NCI-H69 (cell line): ENCODE measurements around the gene SLC25A42.
"Not testable (repeated sequence)": the region's sequence is repeated elsewhere in the genome, so short reads cannot be mapped to it uniquely, and the experiment has no call there.

ENCODE experiments used
- DNase-seq: peaks from one replicate; lab custom pipeline; 2025; lab: John Stamatoyannopoulos, UW

SLC25A42 gene

DNA sequence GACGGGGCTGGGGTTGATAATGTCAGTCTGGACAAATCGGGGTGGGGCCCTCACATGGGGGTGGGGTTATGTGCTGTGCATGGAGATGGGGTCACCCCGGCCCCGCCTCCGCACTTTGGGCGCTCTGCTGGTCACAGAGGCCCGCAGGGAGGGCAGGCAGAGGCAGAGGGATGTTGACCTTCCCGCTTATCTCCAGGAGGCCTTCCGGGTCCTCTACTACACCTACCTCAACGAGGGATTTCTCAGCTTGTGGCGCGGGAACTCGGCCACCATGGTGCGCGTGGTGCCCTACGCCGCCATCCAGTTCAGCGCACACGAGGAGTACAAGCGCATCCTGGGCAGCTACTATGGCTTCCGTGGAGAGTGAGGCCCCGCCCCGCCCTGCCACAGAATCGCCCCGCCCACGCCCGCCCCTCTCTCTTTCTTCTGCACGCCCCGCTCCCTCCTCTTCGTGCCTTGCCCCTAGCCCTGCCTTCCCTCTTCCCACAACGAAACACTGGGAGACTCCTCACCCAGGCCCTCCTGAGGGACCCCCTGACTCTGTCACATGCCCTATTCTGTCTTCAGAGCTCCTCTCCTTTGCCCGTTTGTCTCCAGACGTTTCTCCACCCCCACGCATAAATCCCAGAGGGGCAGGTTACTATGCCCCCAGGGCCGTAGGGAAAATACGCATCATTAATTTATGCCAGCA, 41.7 kb downstream of the SLC25A42 start:
- peak; percentile 85 for DNase-seq

DNA sequence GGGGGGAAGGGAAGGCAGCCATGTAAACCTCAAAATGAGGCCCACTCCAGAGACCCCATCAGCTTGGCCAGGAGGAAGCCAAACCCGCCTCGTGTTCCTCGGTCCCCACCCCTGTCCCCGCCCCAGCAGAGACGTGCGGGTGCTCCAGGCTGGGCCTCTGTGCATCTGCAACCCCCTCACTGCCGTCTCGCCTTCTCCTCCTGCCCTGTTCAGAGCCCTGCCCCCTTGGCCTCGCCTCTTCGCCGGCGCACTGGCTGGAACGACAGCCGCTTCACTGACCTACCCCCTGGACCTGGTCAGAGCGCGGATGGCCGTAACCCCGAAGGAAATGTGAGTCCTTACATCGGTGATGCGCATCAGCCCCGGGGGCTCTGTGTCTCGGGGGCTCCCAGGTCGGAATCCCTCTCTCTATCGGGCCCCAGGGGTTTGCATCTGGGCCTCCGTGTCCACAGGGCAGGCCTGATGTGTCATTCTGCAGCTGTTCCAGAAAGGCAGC, 42.3 kb downstream of the SLC25A42 start:
- DNase-seq = no peak

DNA sequence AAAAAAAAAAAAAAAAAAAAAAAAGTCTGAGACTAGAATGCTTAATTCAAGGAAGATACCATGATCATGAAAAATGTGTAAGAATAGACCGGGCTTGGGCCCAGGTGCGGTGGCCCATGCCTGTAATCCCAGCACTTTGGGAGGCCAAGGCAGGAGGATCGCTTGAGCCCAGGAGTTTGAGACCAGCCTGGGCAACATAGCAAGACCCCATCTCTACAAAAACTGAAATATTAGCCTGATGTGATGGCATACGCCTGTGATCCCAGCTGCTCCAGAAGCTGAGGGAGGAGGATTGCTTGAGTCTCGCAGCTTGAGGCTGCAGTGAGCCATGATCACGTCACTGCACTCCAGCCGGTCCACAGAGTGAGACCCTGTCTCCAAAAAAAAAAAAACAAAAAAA, 43.1 kb downstream of the SLC25A42 start:
- not testable (repeated sequence) for DNase-seq

DNA sequence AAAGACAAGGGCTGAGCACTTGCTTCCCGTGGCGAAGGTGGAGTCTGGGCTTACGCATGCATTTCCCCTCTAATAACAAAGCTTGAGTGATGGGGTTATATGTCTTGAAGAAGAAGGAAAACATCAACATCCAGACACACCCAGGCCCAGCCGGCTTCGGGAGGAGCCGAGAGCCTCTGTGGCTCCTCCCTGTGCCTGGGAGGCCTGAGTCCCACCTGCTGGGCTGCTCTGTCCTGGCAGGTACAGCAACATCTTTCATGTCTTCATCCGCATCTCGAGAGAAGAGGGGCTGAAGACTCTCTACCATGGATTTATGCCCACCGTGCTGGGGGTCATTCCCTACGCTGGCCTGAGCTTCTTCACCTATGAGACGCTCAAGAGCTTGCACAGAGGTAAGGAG, 43.9 kb downstream of the SLC25A42 start:
- DNase-seq = peak; percentile 26

DNA sequence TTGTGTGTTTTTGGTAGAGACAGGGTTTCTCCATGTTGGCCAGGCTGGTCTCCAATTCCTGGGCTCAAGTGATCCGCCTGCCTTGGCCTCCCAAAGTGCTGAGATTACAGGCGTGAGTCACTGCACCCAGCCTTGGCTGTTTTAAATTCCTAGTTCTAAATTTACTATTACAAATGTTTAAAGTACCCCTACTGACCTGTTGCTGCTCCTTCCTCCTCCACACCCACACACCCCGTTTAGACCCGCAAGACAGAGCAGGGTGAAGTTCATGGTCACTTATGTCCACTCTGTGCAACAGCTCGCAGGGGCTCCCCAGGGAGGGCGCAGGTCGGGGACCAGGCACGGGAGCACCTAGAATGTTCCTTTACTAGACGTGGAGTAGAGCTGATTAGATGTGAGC, 45.8 kb downstream of the SLC25A42 start:
- DNase-seq = no peak

DNA sequence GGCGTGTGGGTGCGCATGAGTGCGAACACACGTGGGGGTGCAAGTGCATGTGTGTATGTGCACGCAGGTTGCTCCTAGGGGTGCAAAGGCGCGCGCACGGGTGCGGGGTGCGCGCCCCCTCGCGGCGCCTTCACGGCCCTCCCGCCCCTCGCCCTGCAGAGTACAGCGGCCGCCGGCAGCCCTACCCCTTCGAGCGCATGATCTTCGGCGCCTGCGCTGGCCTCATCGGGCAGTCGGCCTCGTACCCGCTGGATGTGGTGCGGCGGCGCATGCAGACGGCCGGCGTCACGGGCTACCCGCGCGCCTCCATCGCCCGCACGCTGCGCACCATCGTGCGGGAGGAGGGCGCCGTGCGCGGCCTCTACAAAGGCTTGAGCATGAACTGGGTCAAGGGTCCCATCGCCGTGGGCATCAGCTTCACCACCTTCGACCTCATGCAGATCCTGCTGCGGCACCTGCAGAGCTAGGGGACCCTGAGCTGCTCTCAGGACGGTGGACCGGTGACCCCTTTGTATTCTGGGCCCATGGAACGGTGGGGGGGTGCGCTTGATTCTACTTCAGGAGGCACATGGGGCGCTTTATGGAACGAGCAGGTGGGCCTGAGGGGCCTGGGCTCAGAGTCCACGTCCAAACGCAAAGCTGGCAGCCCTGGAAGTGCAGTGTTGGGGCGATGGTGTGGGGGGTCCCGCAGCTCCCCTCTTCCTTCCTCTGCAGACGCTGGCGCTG, 46.8 kb downstream of the SLC25A42 start:
- no peak for DNase-seq

DNA sequence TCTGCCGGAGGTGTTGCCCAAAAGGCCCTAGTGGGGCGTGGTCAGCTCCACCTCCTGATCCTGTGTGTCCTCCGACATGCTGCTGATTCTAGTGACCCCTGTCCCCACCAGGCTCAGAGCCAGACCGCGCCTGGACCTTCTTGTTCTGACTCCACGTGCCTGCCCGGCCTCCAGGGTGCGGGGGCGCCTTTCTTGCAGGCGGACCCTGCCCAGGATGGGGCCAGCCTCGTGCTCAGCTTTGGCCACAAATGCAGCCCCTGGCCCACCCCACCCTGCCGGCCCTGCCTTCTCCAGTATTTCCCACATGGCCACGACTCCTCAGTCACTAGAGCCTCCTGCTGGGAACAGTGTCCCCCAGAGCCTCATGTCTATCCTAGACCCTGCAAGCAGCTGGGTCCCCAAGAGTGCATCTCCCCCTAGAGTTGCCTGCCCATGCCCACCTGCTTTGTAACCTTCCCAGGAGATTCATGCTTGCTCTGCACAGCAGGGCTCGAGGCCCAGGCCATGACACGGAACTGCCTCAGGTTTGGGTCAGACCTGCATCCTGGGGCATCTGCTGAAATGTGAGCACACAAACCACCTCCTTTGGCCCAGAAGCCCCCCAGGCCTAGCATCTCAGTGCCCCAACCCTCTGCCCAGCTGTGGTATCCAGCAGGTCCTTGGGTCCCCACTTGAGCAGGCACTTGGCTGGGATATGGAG, 47.5 kb downstream of the SLC25A42 start:
- DNase-seq = no peak

DNA sequence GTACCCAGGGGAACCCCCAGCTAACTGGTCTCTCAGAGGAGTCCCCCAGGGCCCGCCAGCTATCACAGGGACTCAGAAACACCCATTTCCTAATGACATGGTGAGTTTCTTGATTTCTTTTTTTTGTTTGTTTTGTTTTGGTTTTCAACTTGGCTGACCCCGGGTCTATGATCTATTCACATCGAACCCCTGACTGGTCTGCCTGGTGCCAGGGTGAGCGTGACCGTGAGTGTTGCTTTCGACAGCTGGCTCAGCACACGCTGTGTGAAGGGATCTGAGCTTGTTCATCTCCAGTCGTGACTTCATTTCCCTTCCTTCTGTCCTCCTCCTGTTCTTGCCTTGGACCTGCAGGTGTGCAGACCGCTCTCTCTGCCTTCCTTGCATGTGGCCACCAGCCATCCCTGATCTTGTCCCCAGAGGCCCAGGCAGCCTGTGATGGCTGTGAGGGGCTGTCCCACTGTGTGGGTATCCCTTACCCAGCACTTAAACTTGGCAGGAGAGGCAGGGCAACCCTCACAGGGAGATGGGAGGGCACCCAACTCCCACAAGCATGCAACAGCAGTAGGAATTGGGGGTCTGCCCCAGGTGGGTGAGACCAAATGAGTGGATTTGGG, 48.3 kb downstream of the SLC25A42 start:
- no peak for DNase-seq

DNA sequence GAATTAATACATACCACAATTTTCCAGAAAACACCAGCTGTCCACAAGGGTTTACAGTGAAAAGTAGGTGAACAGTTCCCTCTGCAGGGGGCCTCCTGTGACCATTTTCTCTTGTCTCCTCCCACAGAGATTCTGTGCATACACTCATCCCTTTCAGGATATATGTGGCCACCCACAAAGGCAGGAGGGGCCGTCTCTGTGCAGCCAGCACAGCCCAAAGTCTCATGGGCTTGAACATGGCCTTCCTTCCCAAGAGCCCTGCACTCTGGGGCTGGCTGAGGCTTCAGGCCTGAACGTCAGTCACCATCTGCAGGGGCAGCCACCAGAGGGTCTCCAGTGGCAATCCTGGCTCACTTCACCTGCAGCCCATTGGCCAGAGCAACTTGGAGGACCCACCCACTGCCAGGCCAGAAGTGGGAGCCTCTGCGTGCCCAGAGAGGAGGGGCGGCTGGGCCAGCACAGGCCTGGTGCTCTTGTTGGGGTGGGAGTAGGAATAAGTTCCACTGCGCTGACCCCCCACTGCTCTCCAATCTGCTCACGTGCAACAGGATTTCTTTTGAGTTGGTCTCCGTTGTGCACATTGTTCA, 49.3 kb downstream of the SLC25A42 start:
- DNase-seq = peak; percentile 72

DNA sequence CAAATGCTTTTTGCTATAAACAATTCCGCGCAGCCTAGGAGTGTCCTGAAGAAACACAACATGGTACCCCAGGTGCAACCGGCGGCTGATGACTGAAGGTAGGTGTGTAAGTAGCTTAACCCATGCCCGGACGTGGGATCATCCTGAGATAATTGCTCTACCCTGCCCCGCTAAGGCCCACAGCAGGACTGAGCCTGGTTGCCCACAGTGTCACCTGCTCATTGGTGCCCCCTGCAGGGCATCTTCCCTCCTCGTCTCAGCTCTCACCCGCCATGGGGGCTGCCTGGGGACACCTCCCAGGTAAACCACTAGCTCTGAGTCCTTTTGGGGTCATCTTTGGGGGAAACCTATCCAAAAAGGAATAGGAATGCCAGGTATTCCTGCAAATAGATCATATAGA, 52.2 kb downstream of the SLC25A42 start:
- peak; percentile 68 for DNase-seq

DNA sequence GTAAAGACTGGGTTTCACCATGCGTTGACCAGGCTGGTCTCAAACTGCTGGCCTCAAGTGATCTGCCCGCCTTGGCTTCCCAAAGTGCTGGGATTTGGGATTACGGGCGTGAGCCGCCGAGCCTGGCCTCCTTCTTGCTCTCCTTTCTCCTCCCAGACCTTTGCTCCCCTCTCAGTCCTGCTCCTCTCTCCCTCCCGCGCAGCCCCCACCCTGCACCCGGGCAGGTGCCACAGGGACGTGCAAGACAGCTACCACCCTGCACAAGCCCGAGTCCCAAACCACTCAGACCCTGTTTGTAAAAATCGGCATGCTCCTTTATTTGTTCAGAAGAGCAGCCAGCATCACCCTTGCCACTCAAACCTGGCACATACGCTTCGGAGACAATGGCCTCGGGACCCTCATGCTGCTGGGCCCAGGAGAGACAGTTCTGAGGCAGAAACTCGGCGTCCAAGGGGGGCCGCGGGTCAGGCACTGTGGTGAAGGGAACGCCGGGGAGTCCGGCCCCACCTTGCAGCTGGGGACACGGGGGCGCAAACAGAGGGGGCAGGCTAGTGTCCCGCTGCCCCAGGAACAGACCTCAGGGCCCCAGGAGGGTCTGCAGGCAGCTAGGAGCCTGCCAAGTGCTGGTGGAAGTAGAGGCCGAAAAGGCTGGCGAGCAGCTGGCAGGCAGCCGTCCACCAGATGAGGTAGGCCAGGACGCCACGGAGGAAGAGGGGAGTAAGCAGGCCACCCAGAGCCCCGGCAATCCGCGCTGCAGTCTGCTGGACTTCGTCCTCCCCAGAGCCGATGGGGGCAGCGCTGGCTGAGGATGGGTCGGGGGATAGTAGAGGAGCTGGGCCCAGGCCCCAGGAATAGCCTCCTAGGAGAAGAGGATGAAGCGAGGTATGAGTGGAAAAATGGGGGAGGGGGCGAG, 55.8 kb downstream of the SLC25A42 start:
- DNase-seq = no peak

DNA sequence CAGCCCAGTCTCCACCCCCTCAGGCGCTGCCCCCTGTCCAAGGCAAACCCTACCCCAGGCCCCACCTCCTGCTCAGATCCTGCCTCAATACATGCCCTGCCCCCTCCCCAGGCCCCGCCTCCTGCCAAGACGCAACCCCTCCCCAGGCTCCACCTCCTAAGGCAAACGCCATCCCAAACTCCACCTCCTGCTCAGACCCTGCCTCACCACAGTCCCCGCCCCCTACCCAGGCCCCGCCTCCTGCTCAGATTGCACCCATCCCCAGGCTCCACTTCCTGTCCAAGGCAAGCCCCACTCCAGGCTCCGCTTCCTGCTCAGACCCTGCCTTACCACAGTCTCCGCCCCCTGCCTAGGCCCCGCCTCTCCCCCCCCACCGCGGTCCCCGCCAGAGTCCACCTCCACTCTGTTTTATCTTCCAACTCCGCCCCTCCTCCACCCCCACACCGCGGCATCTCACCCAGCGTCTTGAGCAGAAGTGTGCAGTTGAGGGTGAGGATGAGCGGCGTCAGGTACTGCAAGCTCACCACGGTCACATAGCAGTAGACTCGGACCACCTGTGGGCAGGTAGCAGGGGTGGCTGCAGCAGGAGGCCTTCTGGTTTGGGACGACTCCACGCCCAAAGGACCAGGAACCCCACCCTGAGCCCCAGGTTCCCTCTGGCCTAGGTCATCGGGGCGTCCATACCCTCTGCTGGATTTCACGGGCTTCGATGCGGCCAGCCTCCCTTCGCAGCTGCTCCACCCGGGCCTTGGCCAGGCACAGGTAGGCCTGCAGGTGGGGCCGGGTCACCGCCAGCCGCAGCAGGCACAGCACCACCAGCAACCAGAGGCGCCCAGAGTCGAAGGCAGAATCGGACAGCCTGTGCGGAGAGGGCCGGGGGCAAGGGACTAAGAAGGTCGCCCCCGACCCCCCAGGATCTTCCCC, 56.8 kb downstream of the SLC25A42 start:
- peak; percentile 98 for DNase-seq

DNA sequence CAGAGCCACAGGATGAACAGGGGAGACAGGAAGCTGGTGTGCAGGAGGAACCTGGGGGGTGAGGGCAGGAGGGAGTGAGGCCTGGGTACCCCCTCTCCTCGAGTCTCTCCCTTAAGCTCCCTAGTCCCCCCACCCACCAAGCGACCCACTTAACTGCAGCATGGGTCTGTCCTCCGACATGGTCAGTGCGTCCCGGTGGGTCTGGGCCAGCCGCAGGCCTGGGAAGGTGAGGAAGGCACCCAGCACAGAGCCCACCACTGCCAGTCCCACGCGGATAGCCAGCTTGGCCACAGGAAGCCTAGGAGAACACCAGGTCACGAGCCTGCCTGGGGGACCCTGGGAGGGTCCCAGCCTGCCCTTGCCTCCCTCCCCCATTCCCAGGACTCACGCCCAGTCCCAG, 57.6 kb downstream of the SLC25A42 start:
- no peak for DNase-seq

DNA sequence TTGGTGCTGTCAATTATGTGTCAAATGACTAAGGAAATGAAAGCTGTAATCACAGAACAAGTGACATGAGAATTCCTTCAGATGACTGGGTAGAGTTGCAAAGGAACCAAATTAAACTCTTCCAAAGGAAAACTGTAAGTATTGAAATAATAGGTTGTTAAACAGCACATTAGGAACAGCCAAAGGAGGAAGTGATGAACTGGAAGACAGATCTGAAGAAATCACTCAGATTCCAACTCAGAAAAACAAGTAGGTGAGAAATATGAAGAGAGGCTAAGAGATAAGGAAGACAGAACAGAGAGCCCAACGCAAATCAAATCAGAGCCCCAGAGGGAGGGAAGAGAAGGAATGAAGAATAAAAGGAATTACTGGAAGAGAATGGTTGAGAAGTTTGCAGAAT, 59.1 kb downstream of the SLC25A42 start:
- DNase-seq = no peak

DNA sequence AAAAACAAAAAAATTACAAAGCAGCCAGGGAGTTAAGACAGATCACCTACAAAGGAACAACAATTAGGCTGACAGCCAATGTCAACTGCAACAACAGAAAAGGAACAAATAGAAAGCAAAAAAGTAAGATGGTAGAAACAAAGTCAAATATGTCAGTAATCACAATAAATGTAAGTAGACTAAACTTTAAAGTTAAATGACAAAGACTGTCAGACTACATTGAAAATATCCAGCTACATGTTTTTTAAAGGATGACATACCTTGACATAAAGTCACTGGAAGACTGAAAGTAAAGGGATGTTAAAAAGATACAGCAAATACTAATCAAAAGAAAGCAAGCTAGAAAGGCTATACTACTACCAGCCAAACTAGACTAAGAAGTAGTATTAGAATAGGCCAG, 59.6 kb downstream of the SLC25A42 start:
- DNase-seq = no peak

DNA sequence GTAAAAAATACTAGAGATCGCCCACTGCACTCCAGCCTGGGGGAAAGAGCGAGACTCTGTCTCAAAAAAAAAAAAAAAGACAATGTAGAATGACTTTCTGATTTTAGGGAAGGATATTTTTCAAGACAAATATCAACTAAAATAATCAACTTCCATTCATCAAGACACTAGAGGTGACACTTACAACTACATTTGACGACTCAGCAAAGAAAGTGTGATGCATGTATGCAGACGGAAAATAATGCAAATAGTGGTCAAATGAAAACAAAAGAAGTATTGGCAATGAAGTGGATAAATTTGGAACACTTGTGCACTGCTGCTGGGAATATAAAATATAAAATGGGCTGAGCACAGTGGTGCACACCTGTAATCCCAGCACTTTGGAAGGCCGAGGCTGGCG, 62.3 kb downstream of the SLC25A42 start:
- no peak for DNase-seq

DNA sequence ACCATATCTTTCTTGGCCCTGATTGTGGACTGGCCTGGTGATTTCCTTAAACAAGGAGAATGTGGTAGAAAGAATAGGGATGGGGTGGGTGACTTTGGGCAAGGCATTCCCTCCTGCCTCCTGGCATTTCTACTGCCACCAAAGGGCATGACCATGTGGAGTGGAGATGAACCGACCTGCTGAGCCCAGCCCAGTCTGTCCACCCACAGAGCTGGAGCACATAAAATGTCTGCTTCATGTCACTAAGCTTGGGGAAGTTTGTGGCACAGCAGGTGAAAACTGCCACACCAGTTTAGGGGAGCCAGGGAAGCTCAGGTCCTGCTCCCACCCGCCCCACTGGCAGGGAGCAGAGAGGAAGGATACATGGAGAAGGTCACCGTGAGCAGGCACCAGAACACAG, 68.2 kb downstream of the SLC25A42 start:
- DNase-seq = no peak

DNA sequence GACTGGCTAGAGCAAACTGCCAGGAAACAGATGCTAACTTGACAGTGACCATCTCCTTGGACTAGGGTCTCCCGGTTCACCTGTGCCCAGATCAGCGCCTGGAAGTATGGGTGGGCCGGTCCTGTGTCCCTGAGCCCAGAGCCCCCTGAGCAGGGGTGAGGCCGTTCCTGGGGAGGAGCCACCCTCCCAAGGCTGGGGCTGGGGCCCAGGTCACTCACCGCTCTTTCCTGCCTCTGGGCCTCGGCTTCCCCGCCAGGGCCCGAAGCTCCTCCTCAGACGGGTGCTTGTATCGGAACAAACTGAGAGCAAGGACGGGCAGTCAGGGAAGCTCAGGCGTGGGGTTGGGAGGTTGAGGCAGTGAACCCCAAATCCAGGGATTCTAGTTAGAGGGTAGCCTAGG, 69.1 kb downstream of the SLC25A42 start:
- no peak for DNase-seq

DNA sequence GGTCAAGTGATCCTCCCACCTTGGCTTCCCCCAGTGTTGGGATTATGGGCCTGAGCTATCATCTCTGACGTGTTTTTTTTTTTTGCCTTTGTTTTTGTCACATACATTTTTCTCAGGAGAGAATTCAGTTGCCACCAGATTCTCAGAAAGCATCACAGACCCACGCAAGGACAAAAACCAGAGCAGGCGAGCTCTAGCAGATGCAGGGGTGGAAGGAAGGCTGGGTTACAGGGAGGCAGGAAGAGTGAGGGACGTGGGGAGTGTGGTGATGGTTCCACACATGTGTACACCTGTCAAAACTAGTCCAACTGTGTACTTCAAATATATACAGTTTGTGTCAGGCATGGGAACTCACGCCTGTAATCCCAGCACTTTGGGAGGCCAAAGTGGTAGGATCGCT, 70.2 kb downstream of the SLC25A42 start:
- DNase-seq = no peak

DNA sequence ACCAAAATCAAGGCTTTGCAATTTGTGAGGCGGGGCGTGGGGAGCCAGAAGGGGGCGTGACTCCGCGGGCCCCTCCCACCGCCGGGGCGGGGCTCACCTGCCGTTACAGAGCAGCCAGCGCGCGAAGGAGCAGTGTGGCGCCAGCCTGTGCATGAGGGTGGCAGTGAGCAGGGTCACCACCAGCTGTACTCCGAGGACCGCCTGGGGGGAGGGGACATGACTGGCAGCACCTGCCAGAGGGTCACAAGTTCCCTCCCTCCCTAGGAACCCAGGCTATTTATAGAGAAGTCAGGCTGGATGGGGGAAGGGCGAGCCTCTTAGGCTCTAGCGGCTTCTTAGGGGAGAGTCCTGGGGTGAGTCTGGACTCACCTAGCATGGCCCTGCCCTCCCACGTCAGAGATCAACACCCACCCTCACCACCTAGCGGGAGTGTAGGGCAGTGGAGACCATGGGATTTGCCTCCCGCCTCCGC, 70.9 kb downstream of the SLC25A42 start:
- DNase-seq = peak; percentile 91
